GM10248 (cell line): ENCODE results near the gene ARMC6.

Source experiments
- CTCF ChIA-PET: fragments of 300-600 bp; sonication (Branson Sonifier 250); formaldehyde crosslinking; extraction: SDS; loops from one replicate; lab custom pipeline; 2021; ENCODE audit warnings: antibody characterized with exemption; lab: Yijun Ruan, JAX
- POLR2A ChIA-PET: fragments of 350-650 bp; sonication (Branson Sonifier 250); formaldehyde crosslinking; extraction: SDS; loops from one replicate; lab custom pipeline; 2020; ENCODE audit warnings: antibody characterized with exemption; lab: Yijun Ruan, JAX
- DNase-seq: peaks from one replicate; pipeline ENCODE4 v3.0.0; 2012; ENCODE audit errors: extremely low spot score
- TF ChIP-seq, protein P1 (sequence below): IDR thresholded peaks from 2 replicates; pipeline ENCODE4 v1.5.1; 2012; ENCODE audit warnings: mild to moderate bottlenecking, low read depth; ENCODE audit errors: extremely low read depth, missing control alignments, control extremely low read depth

Gene ARMC6

DNA sequence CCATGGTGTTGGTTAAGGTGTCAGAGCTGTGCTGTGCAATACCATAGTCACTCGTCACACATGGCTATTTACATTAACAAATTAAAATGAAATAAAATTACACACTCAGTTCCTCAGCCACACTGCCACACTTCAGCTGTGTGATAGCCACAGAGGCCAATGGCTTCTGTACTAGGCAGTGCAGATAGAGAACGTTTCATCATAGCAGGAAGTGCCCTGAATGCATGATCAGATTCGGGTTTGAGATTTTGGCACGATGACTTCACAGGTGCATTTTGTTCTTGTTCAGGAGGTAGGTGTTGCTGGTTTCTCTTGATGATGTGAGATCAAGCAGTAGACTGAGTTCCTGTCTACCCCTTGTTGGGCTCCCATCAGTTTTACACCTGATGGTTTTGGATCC lies 6.5 kb downstream of the ARMC6 start:
- POLR2A ChIA-PET = no interaction called here

DNA sequence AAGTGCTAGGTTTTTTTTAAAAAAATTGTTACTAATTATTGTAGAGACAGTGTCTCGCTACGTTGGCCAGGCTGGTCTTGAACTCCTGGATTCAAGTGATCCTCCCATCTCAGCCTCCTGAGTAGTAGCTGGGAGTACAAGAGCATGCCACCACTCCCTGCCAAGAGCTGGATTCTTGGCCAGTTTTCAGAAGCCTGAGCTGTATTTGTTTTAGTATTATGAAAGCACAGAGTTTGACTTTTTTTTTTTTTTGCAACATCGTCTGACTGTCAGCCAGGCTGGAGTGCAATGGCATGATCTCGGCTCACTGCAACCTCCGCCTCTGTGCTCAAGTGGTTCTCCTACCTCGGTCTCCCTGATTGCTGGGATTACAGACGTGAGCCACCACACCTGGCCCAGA lies 7.0 kb downstream of the ARMC6 start:
- no peak for DNase-seq
- ChIA-PET CTCF (interaction anchor here (0.9 to 1.5 kb wide), 4 partner anchors 10 to 100 kb away, joined by 3 to 5 read pairs (median 4); no protein-coding TSS in a partner anchor), POLR2A (no interaction called here)
- TF ChIP-seq, protein P1, sequence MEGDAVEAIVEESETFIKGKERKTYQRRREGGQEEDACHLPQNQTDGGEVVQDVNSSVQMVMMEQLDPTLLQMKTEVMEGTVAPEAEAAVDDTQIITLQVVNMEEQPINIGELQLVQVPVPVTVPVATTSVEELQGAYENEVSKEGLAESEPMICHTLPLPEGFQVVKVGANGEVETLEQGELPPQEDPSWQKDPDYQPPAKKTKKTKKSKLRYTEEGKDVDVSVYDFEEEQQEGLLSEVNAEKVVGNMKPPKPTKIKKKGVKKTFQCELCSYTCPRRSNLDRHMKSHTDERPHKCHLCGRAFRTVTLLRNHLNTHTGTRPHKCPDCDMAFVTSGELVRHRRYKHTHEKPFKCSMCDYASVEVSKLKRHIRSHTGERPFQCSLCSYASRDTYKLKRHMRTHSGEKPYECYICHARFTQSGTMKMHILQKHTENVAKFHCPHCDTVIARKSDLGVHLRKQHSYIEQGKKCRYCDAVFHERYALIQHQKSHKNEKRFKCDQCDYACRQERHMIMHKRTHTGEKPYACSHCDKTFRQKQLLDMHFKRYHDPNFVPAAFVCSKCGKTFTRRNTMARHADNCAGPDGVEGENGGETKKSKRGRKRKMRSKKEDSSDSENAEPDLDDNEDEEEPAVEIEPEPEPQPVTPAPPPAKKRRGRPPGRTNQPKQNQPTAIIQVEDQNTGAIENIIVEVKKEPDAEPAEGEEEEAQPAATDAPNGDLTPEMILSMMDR = no peak

More for the DNA sequence above, 6.5 kb downstream of the ARMC6 start:
- TF ChIP-seq, protein P1 = no peak
- CTCF ChIA-PET = interaction anchor here (0.9 to 1.5 kb wide), 4 partner anchors 11 to 101 kb away, joined by 3 to 5 read pairs (median 4); no protein-coding TSS in a partner anchor
- no peak for DNase-seq

DNA sequence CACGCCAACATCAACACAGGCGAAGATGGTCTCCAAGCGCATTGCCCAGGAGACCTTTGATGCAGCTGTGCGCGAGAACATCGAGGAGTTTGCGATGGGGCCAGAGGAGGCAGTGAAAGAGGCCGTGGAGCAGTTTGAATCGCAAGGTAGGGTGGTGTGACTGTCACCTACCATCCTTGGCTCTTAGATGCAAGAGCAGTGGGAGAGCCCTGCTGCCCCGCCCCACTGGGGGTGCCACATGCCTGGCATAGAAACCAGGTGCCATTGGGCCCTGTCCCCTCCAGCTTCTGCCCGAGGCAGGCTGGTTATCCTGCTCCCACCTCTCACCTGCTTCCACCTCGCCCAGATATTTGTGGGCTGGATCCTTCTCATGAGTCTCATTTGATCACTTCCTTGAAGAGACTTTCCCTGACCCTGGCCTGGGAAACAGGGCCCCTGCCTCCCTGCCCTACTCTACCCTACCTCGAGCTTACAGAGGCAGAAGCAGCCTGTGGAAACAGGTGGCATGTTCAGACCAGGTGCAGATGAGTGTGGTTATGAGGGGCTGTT lies 9.4 kb downstream of the ARMC6 start:
- CTCF ChIA-PET = interaction anchor here (1.4 kb wide), 1 partner anchor 20 kb away, joined by 5 read pairs; no protein-coding TSS in a partner anchor
- TF ChIP-seq, protein P1 = no peak
- POLR2A ChIA-PET = no interaction called here
- no peak for DNase-seq

DNA sequence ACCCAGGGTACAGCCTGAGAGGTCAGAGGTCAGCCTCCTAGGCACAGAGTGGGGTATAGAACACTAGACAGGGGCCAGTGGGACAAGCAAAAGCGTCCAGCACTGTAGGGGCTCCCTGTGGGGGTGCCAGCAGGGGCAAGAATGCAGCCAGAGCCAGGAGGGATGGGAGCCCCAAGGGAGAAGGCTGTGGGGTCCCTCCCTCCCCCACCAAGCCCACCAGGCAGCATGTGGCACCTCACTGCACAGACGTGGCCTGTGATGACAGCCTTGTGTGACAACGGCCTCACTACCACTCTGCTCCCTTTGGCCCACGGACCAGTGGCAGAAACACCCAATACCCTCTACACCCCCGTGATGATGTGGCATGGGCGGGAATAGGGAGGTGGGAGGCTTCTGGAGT lies 10.1 kb downstream of the ARMC6 start:
- CTCF ChIA-PET = no interaction called here
- no peak for DNase-seq
- TF ChIP-seq, protein P1 = no peak
- POLR2A ChIA-PET = no interaction called here

DNA sequence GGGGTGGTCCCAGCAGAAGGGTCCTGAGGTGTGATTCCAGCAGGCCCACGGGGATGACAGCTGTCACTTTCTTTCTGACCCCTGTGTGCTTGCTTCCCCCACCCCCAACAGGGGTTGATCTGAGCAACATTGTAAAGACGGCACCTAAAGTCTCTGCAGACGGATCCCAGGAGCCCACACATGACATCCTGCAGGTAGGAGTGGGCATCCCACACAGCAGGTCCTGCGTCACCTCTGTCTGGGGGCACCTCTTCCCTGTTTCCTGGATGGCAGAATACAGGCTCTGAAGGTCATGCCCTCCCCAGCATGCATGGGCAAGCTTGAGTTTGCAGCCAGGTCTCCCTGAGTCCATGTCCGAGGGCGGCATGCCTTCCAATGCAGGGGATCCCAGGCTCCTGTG lies 10.5 kb downstream of the ARMC6 start:
- DNase-seq = no peak
- ChIA-PET POLR2A (no interaction called here), CTCF (no interaction called here)
- TF ChIP-seq, protein P1 = no peak

DNA sequence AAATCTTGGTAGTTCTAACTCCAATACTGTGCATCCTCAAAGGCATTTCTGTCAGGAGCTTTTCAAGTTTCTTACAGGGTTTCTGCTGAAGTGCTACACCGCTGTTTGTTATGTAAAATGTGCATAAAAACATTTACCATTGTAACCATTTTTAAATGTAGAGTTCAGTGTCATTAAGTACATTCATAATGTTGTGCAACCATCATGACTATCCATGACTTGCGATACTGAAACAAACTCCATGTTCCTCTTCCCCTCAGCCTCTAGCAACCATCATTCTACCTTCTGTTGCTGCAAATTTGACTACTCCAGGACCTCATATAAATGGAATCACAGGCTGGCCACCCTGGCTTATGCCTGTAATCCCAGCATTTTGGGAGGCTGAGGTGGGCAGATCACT lies 16.0 kb downstream of the ARMC6 start:
- POLR2A ChIA-PET = no interaction called here
- TF ChIP-seq, protein P1 = no peak
- DNase-seq = no peak
- CTCF ChIA-PET = interaction anchor here (1.5 kb wide), 1 partner anchor 126 kb away, joined by 6 read pairs; no protein-coding TSS in a partner anchor
